IMR-90 (cell line): ENCODE measurements around the gene PRKD1. TPM values are rescaled to one million over a fixed set of nuclear protein-coding genes. Genes with fewer than 3 reads are reported as not detected.

ENCODE experiments used
- ATAC-seq: fragments of 200-7000 bp; cut with Tn5 transposase; 2 replicates; pipeline ENCODE4 v1.9.1; 2020; ENCODE audit warnings: low read depth, mild to moderate bottlenecking, moderate library complexity
- BruUV-seq: library from RNA; stranded (reverse); fragments of 400-500 nt; replicated peaks from 2 replicates; lab custom pipeline; 2021; lab: Mats Ljungman, UMichigan
- CTCF ChIA-PET: fragments of 300-600 bp; formaldehyde crosslinking; extraction: SDS; loops from one replicate; lab custom pipeline; 2021; ENCODE audit warnings: antibody characterized with exemption; lab: Yijun Ruan, JAX
- POLR2A ChIA-PET: fragments of 300-600 bp; sonication (Branson Sonifier 250); formaldehyde crosslinking; loops from one replicate; lab custom pipeline; 2022; ENCODE audit warnings: antibody characterized with exemption; ENCODE audit not compliant: unreplicated experiment; lab: Charles Lee
- DNase-seq: peaks from one replicate; pipeline ENCODE4 v3.0.0; 2013
- H2AFZ ChIP-seq: replicated peaks from 2 replicates; pipeline ENCODE3; 2013; ENCODE audit warnings: low read length, mild to moderate bottlenecking; ENCODE audit not compliant: poor library complexity
- H2AK5ac ChIP-seq: 2 replicates; pipeline ENCODE4 v1.6.1; 2013; ENCODE audit warnings: low read depth, low read length, inconsistent platforms
- H2AK9ac ChIP-seq: replicated peaks from 2 replicates; pipeline ENCODE3; 2013; ENCODE audit warnings: mild to moderate bottlenecking, low read depth, low read length, moderate library complexity; ENCODE audit not compliant: poor library complexity
- H2BK120ac ChIP-seq: 2 replicates; pipeline ENCODE4 v1.6.1; 2013; ENCODE audit warnings: low read depth, low read length, inconsistent platforms
- H2BK15ac ChIP-seq: 3 replicates; pipeline ENCODE4 v1.6.1; 2013; ENCODE audit warnings: low read depth, low read length, inconsistent platforms
- H2BK20ac ChIP-seq: 2 replicates; pipeline ENCODE4 v1.6.1; 2013; ENCODE audit warnings: low read depth, mild to moderate bottlenecking, inconsistent platforms, low read length, moderate library complexity
- H2BK5ac ChIP-seq: 2 replicates; pipeline ENCODE4 v1.6.1; 2013; ENCODE audit warnings: mild to moderate bottlenecking, low read depth, low read length, inconsistent platforms; ENCODE audit not compliant: poor library complexity, severe bottlenecking
- H3K14ac ChIP-seq: replicated peaks from 2 replicates; pipeline ENCODE4 v1.6.1; 2013; ENCODE audit warnings: low read depth, low read length, inconsistent platforms
- H3K18ac ChIP-seq: 2 replicates; pipeline ENCODE4 v1.6.1; 2013; ENCODE audit warnings: low read depth, low read length, control low read depth
- H3K23ac ChIP-seq: 2 replicates; pipeline ENCODE4 v1.6.1; 2013; ENCODE audit warnings: low read depth, low read length, inconsistent platforms
- H3K27ac ChIP-seq: 2 replicates; pipeline ENCODE4 v1.5.1; 2013; ENCODE audit warnings: mild to moderate bottlenecking, control low read depth, low read length; ENCODE audit not compliant: insufficient read depth
- H3K27me3 ChIP-seq: 2 replicates; pipeline ENCODE4 v1.6.1; 2013; ENCODE audit warnings: low read length; ENCODE audit not compliant: control insufficient read depth, insufficient read depth
- H3K36me3 ChIP-seq: 2 replicates; pipeline ENCODE4 v1.6.1; 2013; ENCODE audit warnings: low read length, mixed read lengths; ENCODE audit not compliant: control insufficient read depth, insufficient read depth
- H3K4ac ChIP-seq: 2 replicates; pipeline ENCODE4 v1.6.1; 2013; ENCODE audit warnings: low read depth, low read length, inconsistent platforms
- H3K4me1 ChIP-seq: 2 replicates; pipeline ENCODE4 v1.6.1; 2013; ENCODE audit warnings: low read length, mixed read lengths; ENCODE audit not compliant: control insufficient read depth, insufficient read depth
- H3K4me2 ChIP-seq: 2 replicates; pipeline ENCODE4 v1.6.1; 2013; ENCODE audit warnings: low read depth, mild to moderate bottlenecking, control low read depth, low read length, moderate library complexity
- H3K4me3 ChIP-seq: 2 replicates; pipeline ENCODE4 v1.5.1; 2013; ENCODE audit warnings: low read depth, mild to moderate bottlenecking, control low read depth, low read length, moderate library complexity; ENCODE audit not compliant: insufficient read depth
- H3K56ac ChIP-seq: 2 replicates; pipeline ENCODE4 v1.6.1; 2013; ENCODE audit warnings: low read length, inconsistent platforms; ENCODE audit not compliant: insufficient read depth; ENCODE audit errors: extremely low read depth
- H3K79me1 ChIP-seq, 2 experiments: 2 replicates each; pipeline ENCODE4 v1.6.1; 2013; ENCODE audit warnings: low read length in 2 of 2, inconsistent platforms in 1 of 2, low read depth in 1 of 2
- H3K9ac ChIP-seq: 2 replicates; pipeline ENCODE4 v1.6.1; 2013; ENCODE audit warnings: low read depth, low read length, control low read depth
- H3K9me1 ChIP-seq: 2 replicates; pipeline ENCODE4 v1.6.1; 2013; ENCODE audit warnings: low read length, inconsistent platforms; ENCODE audit not compliant: insufficient read depth
- H3K9me3 ChIP-seq: 2 replicates; pipeline ENCODE4 v1.6.1; 2013; ENCODE audit warnings: low read length; ENCODE audit not compliant: control insufficient read depth, insufficient read depth
- H4K20me1 ChIP-seq: 2 replicates; pipeline ENCODE4 v1.6.1; 2013; ENCODE audit warnings: low read length, inconsistent platforms; ENCODE audit not compliant: insufficient read depth
- H4K5ac ChIP-seq: 2 replicates; pipeline ENCODE4 v1.6.1; 2013; ENCODE audit warnings: mild to moderate bottlenecking, low read depth, low read length, control low read depth
- H4K8ac ChIP-seq, 2 experiments: 2 replicates each; pipeline ENCODE4 v1.6.1; 2013; ENCODE audit warnings: low read depth in 2 of 2, low read length in 2 of 2, control low read depth in 1 of 2, inconsistent platforms in 1 of 2
- H4K91ac ChIP-seq: 2 replicates; pipeline ENCODE4 v1.6.1; 2013; ENCODE audit warnings: low read depth, low read length, inconsistent platforms; ENCODE audit not compliant: insufficient read depth
- BHLHE40 ChIP-seq: fragments of 150-350 bp; IDR thresholded peaks from 2 replicates; pipeline ENCODE4 v1.6.1; 2016; ENCODE audit warnings: mild to moderate bottlenecking, low read depth, low read length
- CEBPB ChIP-seq: IDR thresholded peaks from 2 replicates; pipeline ENCODE4 v1.6.1; 2012; ENCODE audit warnings: low read depth, low read length, improper control_type of control experiment
- CHD1 ChIP-seq: IDR thresholded peaks from 2 replicates; pipeline ENCODE4 v1.6.1; 2012; ENCODE audit warnings: low read depth, low read length, improper control_type of control experiment
- ELK1 ChIP-seq: fragments of 150-350 bp; IDR thresholded peaks from 2 replicates; pipeline ENCODE4 v1.6.1; 2016; ENCODE audit warnings: low read depth, mild to moderate bottlenecking, low read length, moderate library complexity, borderline replicate concordance
- FOS ChIP-seq: fragments of 150-350 bp; IDR thresholded peaks from 2 replicates; pipeline ENCODE4 v1.6.1; 2016; ENCODE audit warnings: low read depth, low read length
- MAFK ChIP-seq: IDR thresholded peaks from 2 replicates; pipeline ENCODE4 v1.6.1; 2012; ENCODE audit warnings: low read depth, low read length, improper control_type of control experiment
- MAZ ChIP-seq: IDR thresholded peaks from 2 replicates; pipeline ENCODE4 v1.6.1; 2012; ENCODE audit warnings: low read depth, mild to moderate bottlenecking, low read length, improper control_type of control experiment, moderate library complexity, borderline replicate concordance
- NFE2L2 ChIP-seq: fragments of 150-350 bp; IDR thresholded peaks from 2 replicates; pipeline ENCODE4 v1.6.1; 2016; ENCODE audit warnings: low read depth, mild to moderate bottlenecking, low read length
- POLR2A ChIP-seq: IDR thresholded peaks from 2 replicates; pipeline ENCODE4 v1.6.1; 2012; ENCODE audit warnings: mild to moderate bottlenecking, low read depth, low read length
- RAD21 ChIP-seq: IDR thresholded peaks from 2 replicates; pipeline ENCODE4 v1.6.1; 2012; ENCODE audit warnings: low read length, improper control_type of control experiment
- RCOR1 ChIP-seq: IDR thresholded peaks from 2 replicates; pipeline ENCODE4 v1.6.1; 2012; ENCODE audit warnings: mild to moderate bottlenecking, low read length, improper control_type of control experiment; ENCODE audit not compliant: insufficient replicate concordance
- SMC3 ChIP-seq: fragments of 150-350 bp; IDR thresholded peaks from 2 replicates; pipeline ENCODE4 v1.6.1; 2016; ENCODE audit warnings: low read depth, mild to moderate bottlenecking, antibody characterized with exemption, low read length, moderate library complexity
- USF2 ChIP-seq: fragments of 150-350 bp; IDR thresholded peaks from 2 replicates; pipeline ENCODE4 v1.6.1; 2017; ENCODE audit warnings: mild to moderate bottlenecking, antibody characterized with exemption, low read length, low read depth
- WGBS, 2 experiments: methylation state at CpG; one replicate each; pipeline versions ENCODE4 v1.1.5 to v1.1.7; 2013; ENCODE audit warnings: missing lambda C conversion rate in 2 of 2; ENCODE audit not compliant: insufficient read length in 1 of 2; ENCODE audit errors: extremely low coverage in 2 of 2; 5-methylcytosine and 5-hydroxymethylcytosine counted together
- dilution Hi-C: fragments of 300-500 bp; cut with HindIII; formaldehyde crosslinking; loops from one replicate; pipeline ENCODE4 v1.14.3; 2018; ENCODE audit warnings: low sequenced_read_pairs; ENCODE audit not compliant: unreplicated experiment
- in situ Hi-C: fragments of 300-500 bp; cut with MboI; formaldehyde crosslinking; loops from 3 replicates; pipeline ENCODE4 v1.14.3; 2019; ENCODE audit warnings: low sequenced_read_pairs, inconsistent platforms, mixed read lengths
- intact Hi-C: fragments of 100-400 bp; cut with micrococcal nuclease; formaldehyde crosslinking; loops from 2 replicates; pipeline ENCODE4 v1.10.0; 2022
- polyA plus RNA-seq, 3 experiments: library from polyadenylated mRNA; depleted of rRNA; stranded (reverse); fragments of >200 nt; gene quantifications; 2 replicates each; pipeline ENCODE4 v1.2.3, GENCODE V29; 2012; ENCODE audit warnings: low replicate concordance in 1 of 3
- total RNA-seq: library from RNA; depleted of rRNA; stranded (reverse); fragments of >200 nt; gene quantifications from 2 replicates; pipeline ENCODE4 v1.2.3, GENCODE V29; 2012
- TF ChIP-seq, protein P1 (sequence below): conservative IDR thresholded peaks from 2 replicates; pipeline ENCODE4 v1.5.1; 2012; ENCODE audit warnings: mild to moderate bottlenecking, low read depth, low read length, improper control_type of control experiment

PRKD1 gene
- total and polyA plus RNA-seq, 2 of the 4 experiments (the other 2 are of a cell fraction) = 12.9 to 14.2 TPM

- no TSS peak for BruUV-seq
- no peak overlapping the region for H3K27ac ChIP-seq
- DNase-seq = no peak
- no peak for ATAC-seq
- no CpG with 5 or more reads among the region's 3 CpGs for WGBS, 2 experiments
- no peaks in the 10 kb centered on the region for H3K4me1 ChIP-seq
- H3K36me3 ChIP-seq = peaks cover 5% of the 10 kb centered on the region
- TF ChIP-seq CHD1 (no peak), MAFK (no peak), NFE2L2 (no peak), RAD21 (no peak), BHLHE40 (no peak), CEBPB (no peak), ELK1 (no peak), FOS (no peak), SMC3 (no peak), POLR2A (no peak), MAZ (no peak), RCOR1 (no peak), USF2 (no peak)
- TF ChIP-seq, protein P1, sequence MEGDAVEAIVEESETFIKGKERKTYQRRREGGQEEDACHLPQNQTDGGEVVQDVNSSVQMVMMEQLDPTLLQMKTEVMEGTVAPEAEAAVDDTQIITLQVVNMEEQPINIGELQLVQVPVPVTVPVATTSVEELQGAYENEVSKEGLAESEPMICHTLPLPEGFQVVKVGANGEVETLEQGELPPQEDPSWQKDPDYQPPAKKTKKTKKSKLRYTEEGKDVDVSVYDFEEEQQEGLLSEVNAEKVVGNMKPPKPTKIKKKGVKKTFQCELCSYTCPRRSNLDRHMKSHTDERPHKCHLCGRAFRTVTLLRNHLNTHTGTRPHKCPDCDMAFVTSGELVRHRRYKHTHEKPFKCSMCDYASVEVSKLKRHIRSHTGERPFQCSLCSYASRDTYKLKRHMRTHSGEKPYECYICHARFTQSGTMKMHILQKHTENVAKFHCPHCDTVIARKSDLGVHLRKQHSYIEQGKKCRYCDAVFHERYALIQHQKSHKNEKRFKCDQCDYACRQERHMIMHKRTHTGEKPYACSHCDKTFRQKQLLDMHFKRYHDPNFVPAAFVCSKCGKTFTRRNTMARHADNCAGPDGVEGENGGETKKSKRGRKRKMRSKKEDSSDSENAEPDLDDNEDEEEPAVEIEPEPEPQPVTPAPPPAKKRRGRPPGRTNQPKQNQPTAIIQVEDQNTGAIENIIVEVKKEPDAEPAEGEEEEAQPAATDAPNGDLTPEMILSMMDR = no peak
- H2BK120ac ChIP-seq = no peak overlapping the region
- no peaks in the 10 kb centered on the region for H4K20me1 ChIP-seq
- H2BK15ac ChIP-seq = no peak overlapping the region
- no peak overlapping the region for H4K5ac ChIP-seq
- H3K56ac ChIP-seq = no peak overlapping the region
- H4K8ac ChIP-seq = no peak overlapping the region
- POLR2A ChIA-PET = no interaction called here
- no peak overlapping the region for H2BK20ac ChIP-seq
- H3K18ac ChIP-seq = no peak overlapping the region
- in situ Hi-C loops (no loop called here), intact Hi-C loops (loop anchor here (5.0 kb wide), 1 partner anchor 290 kb away; the partner anchor contains the start of gene PRKD1), dilution Hi-C loops (no loop called here)
- no peak overlapping the region for H2AFZ ChIP-seq
- no peaks in the 10 kb centered on the region; the same call in 1 of the 2 replicates for H3K9me1 ChIP-seq
- no peaks in the 10 kb centered on the region; a peak in 1 of 4 replicates for H3K79me1 ChIP-seq
- no peaks in the 10 kb centered on the region for H3K9me3 ChIP-seq
- no peak overlapping the region for H3K4me2 ChIP-seq
- no peak overlapping the region for H3K4ac ChIP-seq
- no peaks in the 10 kb centered on the region for H3K27me3 ChIP-seq
- H2AK9ac ChIP-seq = no peak overlapping the region
- no peak overlapping the region for H2BK5ac ChIP-seq
- H2AK5ac ChIP-seq = no peak overlapping the region
- H3K14ac ChIP-seq = no peak overlapping the region
- no peak overlapping the region for H3K4me3 ChIP-seq
- no peak overlapping the region for H3K23ac ChIP-seq
- CTCF ChIA-PET = no interaction called here
- no peak overlapping the region for H4K91ac ChIP-seq
- no peak overlapping the region for H3K9ac ChIP-seq
These were observed 290.8 kb downstream of the PRKD1 start for GRCh38 chr14:29636870-29637269.
